ENCODE measurements around the gene ZNF180.
"Not testable (repeated sequence)": the region's sequence is repeated elsewhere in the genome, so short reads cannot be mapped to it uniquely, and the experiment has no call there.

Gene ZNF180

GRCh38 chr19:44496711-44497110, 3.6 kb downstream of the ZNF180 start:
- no peak for DNase-seq (ENCODE audit: low spot score)

- peak; percentile 8 for DNase-seq (ENCODE audit: low spot score)
Observed at GRCh38 chr19:44476559-44477408, 23.5 kb downstream of the ZNF180 start.

GRCh38 chr19:44468730-44469129, 31.6 kb downstream of the ZNF180 start:
- DNase-seq (ENCODE audit: low spot score) = not testable (repeated sequence)

GRCh38 chr19:44462600-44463286, 37.6 kb downstream of the ZNF180 start:
- DNase-seq (ENCODE audit: low spot score) = not testable (repeated sequence)

- DNase-seq (ENCODE audit: low spot score) = not testable (repeated sequence)
Observed at GRCh38 chr19:44456016-44456415, 44.3 kb downstream of the ZNF180 start.

- DNase-seq (ENCODE audit: low spot score) = no peak
Observed at GRCh38 chr19:44455100-44455499, 45.2 kb downstream of the ZNF180 start.

- DNase-seq (ENCODE audit: low spot score) = no peak
Observed at GRCh38 chr19:44452367-44452766, 48.0 kb downstream of the ZNF180 start.

GRCh38 chr19:44451687-44452086, 48.6 kb downstream of the ZNF180 start:
- no peak for DNase-seq (ENCODE audit: low spot score)

- DNase-seq (ENCODE audit: low spot score) = peak; percentile 89
Observed at GRCh38 chr19:44447916-44448674, 52.2 kb downstream of the ZNF180 start, which contains the start of gene ZNF229. Gene ZNF229 (minus strand): TSS chr19:44448472. CDS start chr19:44442847, 5,625 bp downstream.

GRCh38 chr19:44438441-44438840, 61.9 kb downstream of the ZNF180 start:
- DNase-seq (ENCODE audit: low spot score) = no peak

- no peak for DNase-seq (ENCODE audit: low spot score)
Observed at GRCh38 chr19:44435441-44435840, 64.9 kb downstream of the ZNF180 start.

GRCh38 chr19:44430956-44431355, 69.4 kb downstream of the ZNF180 start:
- no peak for DNase-seq (ENCODE audit: low spot score)

All from kidney capillary endothelial cell (primary cell).